ENCODE results near the gene CXCL11. TPM values are rescaled to one million over a fixed set of nuclear protein-coding genes. Genes with fewer than 3 reads are reported as not detected.
"Not testable (repeated sequence)": the region's sequence is repeated elsewhere in the genome, so short reads cannot be mapped to it uniquely, and the experiment has no call there.

The CXCL11 gene
- total RNA-seq, 1 experiment from 2014 or later, result not detected

DNA sequence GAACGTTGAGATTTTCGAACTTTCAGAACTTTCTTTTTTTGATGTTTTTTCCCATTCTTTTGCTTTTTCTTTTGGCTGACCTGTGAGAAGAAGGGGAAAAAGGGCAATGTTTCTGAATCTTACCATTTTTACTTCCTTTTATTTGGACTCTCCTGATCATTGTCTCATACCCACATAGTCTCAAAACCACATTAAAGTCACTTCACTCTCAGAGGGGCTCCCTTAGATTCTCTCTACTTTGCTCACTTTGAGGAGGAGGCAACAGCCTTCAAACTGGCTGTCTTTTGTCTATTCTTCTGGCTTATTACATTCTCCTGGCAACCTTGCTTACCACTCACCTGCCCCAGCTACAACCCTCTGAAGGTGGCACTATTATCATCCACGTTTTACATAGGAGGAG, 32.2 kb downstream of the CXCL11 start:
- Histone ChIP-seq H3K9ac (ENCODE audit: low read length) (no peak overlapping the region), H2AFZ (ENCODE audit: low read length) (no peak overlapping the region), H4K20me1 (ENCODE audit: insufficient read depth, low read depth, low read length) (no peaks in the 10 kb centered on the region), H3K4me1 (ENCODE audit: low read length) (no peaks in the 10 kb centered on the region), H3K4me3 (ENCODE audit: low read length) (no peak overlapping the region), H3K9me3 (ENCODE audit: low read length) (no peaks in the 10 kb centered on the region), H3K27ac (ENCODE audit: low read length) (no peak overlapping the region), H3K27me3 (ENCODE audit: low read length) (no peaks in the 10 kb centered on the region), H3K79me2 (ENCODE audit: low read length) (no peaks in the 10 kb centered on the region), H3K36me3 (ENCODE audit: insufficient read depth, low read length) (no peaks in the 10 kb centered on the region), H3K9me2 (replicated peaks; ENCODE audit: insufficient read depth, low read length) (no peaks in the 10 kb centered on the region), H3K4me2 (ENCODE audit: low read depth, low read length, poor library complexity, severe bottlenecking) (no peak overlapping the region)
- DNase-seq, result no peak

DNA sequence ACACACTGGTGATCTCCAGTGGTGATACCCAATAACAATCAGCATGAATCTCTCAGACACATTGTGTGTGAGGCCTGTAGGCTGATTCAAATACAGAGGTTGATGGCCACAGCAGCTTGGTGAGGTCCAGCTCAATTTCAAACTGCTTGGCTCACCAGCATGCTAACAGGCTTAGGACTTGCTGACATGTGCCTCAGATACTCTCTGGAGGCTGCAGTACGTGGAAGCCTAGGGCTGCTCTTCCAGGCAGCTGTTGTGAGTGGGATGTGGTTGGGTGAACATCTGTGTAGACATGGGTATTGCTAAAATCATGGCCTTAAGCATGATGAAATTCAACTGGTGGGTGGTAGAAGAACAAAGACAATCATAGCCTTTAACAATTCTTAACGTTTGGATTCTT, 32.8 kb downstream of the CXCL11 start:
- Histone ChIP-seq H3K79me2 (ENCODE audit: low read length) (no peaks in the 10 kb centered on the region), H3K27me3 (ENCODE audit: low read length) (no peaks in the 10 kb centered on the region), H3K9me3 (ENCODE audit: low read length) (no peaks in the 10 kb centered on the region), H3K27ac (ENCODE audit: low read length) (no peak overlapping the region), H3K36me3 (ENCODE audit: insufficient read depth, low read length) (no peaks in the 10 kb centered on the region), H4K20me1 (ENCODE audit: insufficient read depth, low read depth, low read length) (no peaks in the 10 kb centered on the region), H3K4me2 (ENCODE audit: low read depth, low read length, poor library complexity, severe bottlenecking) (no peak overlapping the region), H3K9ac (ENCODE audit: low read length) (no peak overlapping the region), H2AFZ (ENCODE audit: low read length) (no peak overlapping the region), H3K4me1 (ENCODE audit: low read length) (no peaks in the 10 kb centered on the region), H3K9me2 (replicated peaks; ENCODE audit: insufficient read depth, low read length) (no peaks in the 10 kb centered on the region), H3K4me3 (ENCODE audit: low read length) (no peak overlapping the region)
- DNase-seq, result no peak

GRCh38 chr4:76002176-76002575, 33.7 kb downstream of the CXCL11 start:
- Histone ChIP-seq H3K4me3 (ENCODE audit: low read length) (no peak overlapping the region), H3K27me3 (ENCODE audit: low read length) (no peaks in the 10 kb centered on the region), H2AFZ (ENCODE audit: low read length) (no peak overlapping the region), H4K20me1 (ENCODE audit: insufficient read depth, low read depth, low read length) (no peaks in the 10 kb centered on the region), H3K4me2 (ENCODE audit: low read depth, low read length, poor library complexity, severe bottlenecking) (no peak overlapping the region), H3K9me2 (replicated peaks; ENCODE audit: insufficient read depth, low read length) (no peaks in the 10 kb centered on the region), H3K9me3 (ENCODE audit: low read length) (no peaks in the 10 kb centered on the region), H3K4me1 (ENCODE audit: low read length) (no peaks in the 10 kb centered on the region), H3K79me2 (ENCODE audit: low read length) (no peaks in the 10 kb centered on the region), H3K27ac (ENCODE audit: low read length) (no peak overlapping the region), H3K36me3 (ENCODE audit: insufficient read depth, low read length) (no peaks in the 10 kb centered on the region), H3K9ac (ENCODE audit: low read length) (no peak overlapping the region)
- DNase-seq, result no peak

- Histone ChIP-seq H2AFZ (ENCODE audit: low read length) (no peak overlapping the region), H3K4me2 (ENCODE audit: low read depth, low read length, poor library complexity, severe bottlenecking) (no peak overlapping the region), H3K9ac (ENCODE audit: low read length) (no peak overlapping the region), H3K79me2 (ENCODE audit: low read length) (no peaks in the 10 kb centered on the region), H3K27me3 (ENCODE audit: low read length) (no peaks in the 10 kb centered on the region), H3K9me3 (ENCODE audit: low read length) (no peaks in the 10 kb centered on the region), H3K4me1 (ENCODE audit: low read length) (no peaks in the 10 kb centered on the region), H3K9me2 (replicated peaks; ENCODE audit: insufficient read depth, low read length) (no peaks in the 10 kb centered on the region), H3K4me3 (ENCODE audit: low read length) (no peak overlapping the region), H3K27ac (ENCODE audit: low read length) (no peak overlapping the region), H4K20me1 (ENCODE audit: insufficient read depth, low read depth, low read length) (no peaks in the 10 kb centered on the region), H3K36me3 (ENCODE audit: insufficient read depth, low read length) (no peaks in the 10 kb centered on the region)
- DNase-seq, result no peak
Measured at GRCh38 chr4:76001700-76002099, 34.2 kb downstream of the CXCL11 start.

DNA sequence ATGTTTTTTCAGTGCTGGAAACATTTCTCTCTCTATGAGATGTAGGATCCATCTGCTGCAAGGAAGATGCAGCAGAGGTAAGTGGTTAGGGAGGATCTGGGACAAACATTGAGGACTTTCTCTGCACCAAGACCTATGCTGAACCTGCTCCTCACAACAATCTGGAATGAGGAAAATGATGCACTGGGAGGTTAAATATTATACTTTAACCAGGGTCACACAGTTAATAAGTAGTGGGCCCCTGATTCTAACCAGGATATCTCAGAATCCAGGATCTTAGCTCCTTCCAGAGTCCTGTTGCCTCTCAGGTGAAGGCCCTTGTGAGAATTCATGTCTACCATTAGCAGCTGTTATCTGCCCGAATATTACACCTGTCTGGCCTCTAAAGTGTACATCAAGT, 35.6 kb downstream of the CXCL11 start:
- H3K9me3 ChIP-seq (ENCODE audit: low read length), result no peaks in the 10 kb centered on the region
- no peaks in the 10 kb centered on the region for H3K9me2 ChIP-seq (replicated peaks; ENCODE audit: insufficient read depth, low read length)
- H3K79me2 ChIP-seq (ENCODE audit: low read length), result no peaks in the 10 kb centered on the region
- H3K4me2 ChIP-seq (ENCODE audit: low read depth, low read length, poor library complexity, severe bottlenecking), result no peak overlapping the region
- no peak overlapping the region for H3K9ac ChIP-seq (ENCODE audit: low read length)
- H3K36me3 ChIP-seq (ENCODE audit: insufficient read depth, low read length), result no peaks in the 10 kb centered on the region
- H3K4me1 ChIP-seq (ENCODE audit: low read length), result no peaks in the 10 kb centered on the region
- no peak overlapping the region for H3K27ac ChIP-seq (ENCODE audit: low read length)
- H3K4me3 ChIP-seq (ENCODE audit: low read length), result no peak overlapping the region
- H3K27me3 ChIP-seq (ENCODE audit: low read length), result no peaks in the 10 kb centered on the region
- no peak for DNase-seq
- no peaks in the 10 kb centered on the region for H4K20me1 ChIP-seq (ENCODE audit: insufficient read depth, low read depth, low read length)
- H2AFZ ChIP-seq (ENCODE audit: low read length), result no peak overlapping the region

DNA sequence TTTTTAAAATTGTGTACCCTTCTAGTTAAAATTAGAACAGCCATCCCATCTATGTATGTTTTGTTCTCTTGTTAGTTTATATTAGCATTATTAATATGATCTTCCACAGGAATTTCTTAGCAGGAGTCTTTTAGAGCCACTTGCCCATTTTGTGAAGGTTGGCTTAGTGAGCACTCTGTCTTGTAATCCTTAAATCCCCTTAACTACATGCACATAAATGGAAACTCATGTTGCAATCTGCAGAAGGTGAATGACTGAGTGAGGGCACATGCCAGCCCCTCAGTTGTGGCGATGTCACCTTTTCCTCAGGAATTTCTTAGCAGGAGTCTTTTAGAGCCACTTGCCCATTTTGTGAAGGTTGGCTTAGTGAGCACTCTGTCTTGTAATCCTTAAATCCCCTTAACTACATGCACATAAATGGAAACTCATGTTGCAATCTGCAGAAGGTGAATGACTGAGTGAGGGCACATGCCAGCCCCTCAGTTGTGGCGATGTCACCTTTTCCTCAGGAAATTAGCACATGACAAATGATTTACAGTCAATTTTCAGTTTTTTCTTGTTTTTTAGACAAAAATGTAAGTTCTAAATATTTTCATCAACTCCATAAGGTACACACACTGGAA, 37.2 kb downstream of the CXCL11 start:
- H3K9me3 ChIP-seq (ENCODE audit: low read length); H3K9me2 ChIP-seq (replicated peaks; ENCODE audit: insufficient read depth, low read length); H3K27ac ChIP-seq (ENCODE audit: low read length); H3K4me2 ChIP-seq (ENCODE audit: low read depth, low read length, poor library complexity, severe bottlenecking); H2AFZ ChIP-seq (ENCODE audit: low read length); H3K27me3 ChIP-seq (ENCODE audit: low read length); H3K79me2 ChIP-seq (ENCODE audit: low read length); DNase-seq; H3K4me1 ChIP-seq (ENCODE audit: low read length); H3K36me3 ChIP-seq (ENCODE audit: insufficient read depth, low read length); H4K20me1 ChIP-seq (ENCODE audit: insufficient read depth, low read depth, low read length); H3K9ac ChIP-seq (ENCODE audit: low read length); H3K4me3 ChIP-seq (ENCODE audit: low read length): not testable (repeated sequence)

DNA sequence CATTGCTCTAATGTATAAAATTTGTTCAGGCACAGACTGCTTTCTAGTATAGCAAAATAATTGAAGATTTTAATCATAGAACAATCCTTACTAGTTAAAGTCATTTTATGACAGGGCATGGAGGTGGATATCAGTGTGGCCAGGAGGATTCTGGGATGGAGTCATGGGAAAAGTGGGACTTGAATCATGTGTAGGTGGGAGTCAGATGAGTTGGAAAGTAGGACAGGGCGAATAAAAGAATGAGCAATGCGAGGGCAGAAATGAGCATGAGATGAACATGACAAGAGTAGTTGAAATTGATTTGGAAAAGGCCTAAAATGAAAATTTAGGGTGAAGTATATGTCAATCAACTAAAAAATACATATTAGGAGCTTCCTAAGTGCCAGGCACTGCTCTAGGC, 37.9 kb downstream of the CXCL11 start:
- H4K20me1 ChIP-seq (ENCODE audit: insufficient read depth, low read depth, low read length), result no peaks in the 10 kb centered on the region
- H3K9ac ChIP-seq (ENCODE audit: low read length), result no peak overlapping the region
- no peaks in the 10 kb centered on the region for H3K79me2 ChIP-seq (ENCODE audit: low read length)
- no peaks in the 10 kb centered on the region for H3K9me2 ChIP-seq (replicated peaks; ENCODE audit: insufficient read depth, low read length)
- no peaks in the 10 kb centered on the region for H3K4me1 ChIP-seq (ENCODE audit: low read length)
- no peak overlapping the region for H3K27ac ChIP-seq (ENCODE audit: low read length)
- no peaks in the 10 kb centered on the region for H3K36me3 ChIP-seq (ENCODE audit: insufficient read depth, low read length)
- no peaks in the 10 kb centered on the region for H3K27me3 ChIP-seq (ENCODE audit: low read length)
- H2AFZ ChIP-seq (ENCODE audit: low read length), result no peak overlapping the region
- no peak for DNase-seq
- no peaks in the 10 kb centered on the region for H3K9me3 ChIP-seq (ENCODE audit: low read length)
- no peak overlapping the region for H3K4me2 ChIP-seq (ENCODE audit: low read depth, low read length, poor library complexity, severe bottlenecking)
- no peak overlapping the region for H3K4me3 ChIP-seq (ENCODE audit: low read length)

DNA sequence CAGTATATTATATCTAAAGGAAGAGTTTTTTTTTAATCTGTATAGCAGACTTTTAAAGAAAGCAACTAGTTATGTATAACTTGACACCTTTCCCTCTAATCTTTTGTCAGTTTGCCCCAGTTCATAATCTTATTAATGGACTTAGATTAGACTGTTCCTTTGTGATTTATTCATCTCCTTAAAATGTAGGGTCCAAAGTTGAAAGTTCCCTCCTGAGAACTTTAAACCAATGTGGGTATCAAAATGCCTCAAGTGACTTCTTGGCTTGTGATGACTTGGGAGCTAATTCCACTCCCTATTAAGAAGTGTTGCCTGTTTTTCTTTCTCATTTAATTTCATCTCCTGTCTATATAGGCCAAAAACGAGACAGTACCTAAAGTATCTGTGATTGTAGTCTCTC, 38.8 kb downstream of the CXCL11 start:
- H4K20me1 ChIP-seq (ENCODE audit: insufficient read depth, low read depth, low read length), result no peaks in the 10 kb centered on the region
- H3K4me1 ChIP-seq (ENCODE audit: low read length), result no peaks in the 10 kb centered on the region
- H3K9me2 ChIP-seq (replicated peaks; ENCODE audit: insufficient read depth, low read length), result no peaks in the 10 kb centered on the region
- H3K9ac ChIP-seq (ENCODE audit: low read length), result no peak overlapping the region
- H3K79me2 ChIP-seq (ENCODE audit: low read length), result no peaks in the 10 kb centered on the region
- no peak overlapping the region for H2AFZ ChIP-seq (ENCODE audit: low read length)
- no peak overlapping the region for H3K4me3 ChIP-seq (ENCODE audit: low read length)
- no peaks in the 10 kb centered on the region for H3K27me3 ChIP-seq (ENCODE audit: low read length)
- H3K4me2 ChIP-seq (ENCODE audit: low read depth, low read length, poor library complexity, severe bottlenecking), result no peak overlapping the region
- no peak for DNase-seq
- H3K27ac ChIP-seq (ENCODE audit: low read length), result no peak overlapping the region
- H3K9me3 ChIP-seq (ENCODE audit: low read length), result no peaks in the 10 kb centered on the region
- H3K36me3 ChIP-seq (ENCODE audit: insufficient read depth, low read length), result no peaks in the 10 kb centered on the region

DNA sequence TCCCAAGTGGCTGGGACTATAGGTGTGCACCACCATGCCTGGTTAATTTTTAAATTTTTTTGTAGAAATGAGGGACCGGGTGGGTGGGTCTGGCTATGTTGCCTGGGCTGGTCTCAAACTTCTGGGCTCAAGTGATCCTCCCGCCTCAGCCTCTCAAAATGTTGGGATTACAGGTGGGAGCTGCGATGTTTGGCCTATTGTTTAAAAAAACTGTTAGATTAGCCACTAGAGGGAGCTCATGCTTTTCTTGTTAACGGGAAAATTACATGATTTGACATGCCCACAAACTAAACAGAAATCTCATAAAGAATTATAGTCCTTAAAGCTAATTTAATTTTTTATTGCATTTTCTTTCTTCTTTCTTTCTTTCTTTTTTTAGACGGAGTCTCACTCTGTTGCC, 40.1 kb downstream of the CXCL11 start:
- H3K9ac ChIP-seq (ENCODE audit: low read length), result no peak overlapping the region
- H3K36me3 ChIP-seq (ENCODE audit: insufficient read depth, low read length), result no peaks in the 10 kb centered on the region
- no peaks in the 10 kb centered on the region for H3K9me2 ChIP-seq (replicated peaks; ENCODE audit: insufficient read depth, low read length)
- H3K27ac ChIP-seq (ENCODE audit: low read length), result no peak overlapping the region
- H3K4me1 ChIP-seq (ENCODE audit: low read length), result 0 out of 2 replicates have a peak, but pooled peaks cover 3% of the 10 kb centered on the region
- no peak overlapping the region for H2AFZ ChIP-seq (ENCODE audit: low read length)
- H3K4me2 ChIP-seq (ENCODE audit: low read depth, low read length, poor library complexity, severe bottlenecking), result no peak overlapping the region
- peaks cover under 1% of the 10 kb centered on the region for H3K79me2 ChIP-seq (ENCODE audit: low read length)
- H3K9me3 ChIP-seq (ENCODE audit: low read length), result no peaks in the 10 kb centered on the region
- DNase-seq, result peak; percentile 77
- no peaks in the 10 kb centered on the region for H3K27me3 ChIP-seq (ENCODE audit: low read length)
- H4K20me1 ChIP-seq (ENCODE audit: insufficient read depth, low read depth, low read length), result no peaks in the 10 kb centered on the region
- H3K4me3 ChIP-seq (ENCODE audit: low read length), result no peak overlapping the region
